Measurements from ENCODE around the gene SF3B2.
"Not testable (repeated sequence)": the region's sequence is repeated elsewhere in the genome, so short reads cannot be mapped to it uniquely, and the experiment has no call there.

The SF3B2 gene

DNA sequence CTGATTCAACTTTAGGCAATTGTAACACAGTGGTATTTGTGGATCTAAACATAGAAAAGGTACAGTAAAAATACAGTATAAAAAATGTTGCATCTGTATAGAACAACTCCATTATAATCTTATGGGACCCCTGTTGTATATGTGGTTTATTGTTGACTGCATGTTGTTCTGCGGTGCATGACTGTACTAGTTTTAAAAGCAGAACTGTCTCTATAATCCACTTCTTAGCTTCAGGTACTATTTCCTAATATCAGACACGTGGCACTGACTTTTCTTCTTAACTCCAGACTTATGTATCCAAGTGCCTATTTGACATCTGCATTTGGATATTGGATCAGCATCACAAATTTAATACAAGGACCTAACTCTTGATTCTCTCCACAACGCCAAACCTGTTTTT, 59.0 kb downstream of the SF3B2 start:
- no peak for DNase-seq (ENCODE audit: low spot score)

DNA sequence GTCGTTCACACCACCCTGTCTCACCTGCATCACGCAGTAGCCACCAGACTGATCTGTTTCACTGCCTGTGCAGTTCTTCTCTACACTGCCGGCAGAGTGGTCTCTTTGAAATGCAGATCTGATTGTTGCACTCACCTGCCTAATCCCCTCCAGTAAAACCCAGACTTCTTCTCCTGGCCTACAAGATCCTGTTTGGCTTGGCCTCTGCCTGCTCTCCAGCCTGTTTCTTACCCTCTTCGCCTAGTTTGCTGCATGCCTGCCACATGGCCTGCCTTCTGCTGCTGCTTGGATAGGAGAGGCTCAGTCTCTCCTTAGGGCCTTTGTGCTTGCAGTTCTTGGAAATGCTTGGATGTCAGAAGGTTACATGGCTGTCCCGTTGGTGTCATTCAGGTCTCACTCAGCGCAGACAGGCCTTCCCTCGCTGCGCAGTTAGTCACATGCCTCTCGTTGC, 59.9 kb downstream of the SF3B2 start:
- DNase-seq (ENCODE audit: low spot score), result no peak

DNA sequence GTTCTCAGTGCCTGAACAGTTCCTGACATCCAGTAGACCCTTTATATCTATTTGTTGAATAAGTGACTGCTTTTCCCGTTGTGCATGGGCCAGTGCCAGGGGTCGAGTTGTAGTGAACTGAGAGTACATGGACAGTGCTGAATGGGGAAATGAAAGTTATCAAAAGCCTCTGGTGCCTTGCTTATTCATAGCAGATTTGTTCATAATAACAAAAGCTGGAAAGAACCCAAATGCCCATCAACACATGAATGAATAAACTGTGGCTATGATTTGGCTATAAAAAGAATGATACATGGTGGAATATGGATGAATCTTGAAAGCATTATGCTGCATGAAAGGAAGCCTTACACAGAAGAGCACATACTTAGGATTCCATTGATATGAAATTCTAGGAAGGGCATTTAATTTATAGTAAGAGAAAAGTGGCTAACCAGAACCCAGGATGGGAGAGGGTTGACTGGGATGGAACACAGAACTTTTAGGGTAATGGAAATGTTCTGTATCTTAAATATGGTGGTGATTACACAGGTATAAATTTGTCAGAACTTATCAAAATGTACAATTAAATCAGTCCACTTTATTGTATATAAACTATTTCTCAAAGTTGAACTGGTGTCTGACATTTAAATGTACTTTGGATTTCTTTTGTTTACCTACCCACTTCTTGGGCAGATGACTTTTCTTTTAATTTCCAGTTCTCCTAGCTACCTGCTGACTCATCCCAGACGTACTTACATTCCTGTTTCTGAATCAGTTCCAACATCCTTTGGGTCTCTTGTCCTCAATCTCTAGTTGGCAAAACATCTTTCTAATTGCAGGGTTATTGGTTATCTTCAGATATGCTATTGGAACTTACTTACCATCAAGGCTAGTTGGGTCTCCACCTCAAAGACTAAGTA, 60.7 kb downstream of the SF3B2 start:
- DNase-seq (ENCODE audit: low spot score), result no peak

DNA sequence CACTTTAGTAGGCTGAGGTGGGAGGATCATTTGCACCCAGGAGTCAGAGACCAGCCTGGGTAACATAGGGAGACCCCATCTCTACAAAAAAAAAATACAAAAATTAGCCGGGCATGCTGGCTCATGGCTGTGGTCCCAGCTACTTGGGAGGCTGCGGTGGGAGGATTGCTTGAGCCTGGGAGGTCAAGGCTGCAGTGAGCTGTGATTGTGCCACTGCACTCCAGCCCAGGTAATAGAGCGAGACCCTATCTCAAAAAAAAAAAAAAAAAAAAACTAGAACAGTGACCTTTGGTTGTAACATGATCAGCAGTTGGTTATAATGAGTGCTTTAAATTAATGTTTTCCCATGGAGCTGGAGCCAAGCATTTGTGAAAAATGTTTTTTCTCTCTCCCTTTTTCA, 62.8 kb downstream of the SF3B2 start:
- DNase-seq (ENCODE audit: low spot score), result not testable (repeated sequence)

DNA sequence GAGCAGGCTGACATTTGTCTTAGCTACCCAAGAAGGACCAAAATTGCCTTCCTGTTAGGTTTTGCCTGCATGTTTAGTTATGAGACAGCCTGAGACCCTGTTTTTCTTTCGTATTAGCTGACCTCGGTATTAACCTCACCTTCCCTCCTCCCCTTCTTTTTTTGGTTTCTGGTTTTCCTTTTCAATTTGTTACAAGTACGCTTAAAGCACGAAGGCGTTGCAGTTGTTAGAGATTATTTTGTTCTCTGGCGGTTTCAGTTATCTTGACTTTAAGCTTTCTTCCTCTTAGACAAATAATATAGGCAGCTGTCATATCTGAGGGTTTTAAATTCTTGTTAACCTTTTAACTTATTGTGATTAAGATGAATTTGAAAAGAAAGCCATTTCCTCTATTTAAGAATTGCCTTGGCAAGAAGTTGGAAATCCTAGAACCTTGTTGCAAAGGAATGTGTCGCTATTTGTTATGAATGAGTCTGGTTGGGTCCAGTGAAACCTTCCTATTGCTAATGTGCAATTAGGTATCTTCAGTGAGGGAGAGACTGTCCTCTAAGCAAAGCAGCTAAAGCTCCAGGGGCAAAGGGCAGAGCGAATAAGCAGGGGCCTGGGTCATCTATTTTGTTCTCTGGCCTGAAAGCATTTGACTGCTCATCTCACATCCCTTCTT, 63.6 kb downstream of the SF3B2 start:
- no peak for DNase-seq (ENCODE audit: low spot score)

DNA sequence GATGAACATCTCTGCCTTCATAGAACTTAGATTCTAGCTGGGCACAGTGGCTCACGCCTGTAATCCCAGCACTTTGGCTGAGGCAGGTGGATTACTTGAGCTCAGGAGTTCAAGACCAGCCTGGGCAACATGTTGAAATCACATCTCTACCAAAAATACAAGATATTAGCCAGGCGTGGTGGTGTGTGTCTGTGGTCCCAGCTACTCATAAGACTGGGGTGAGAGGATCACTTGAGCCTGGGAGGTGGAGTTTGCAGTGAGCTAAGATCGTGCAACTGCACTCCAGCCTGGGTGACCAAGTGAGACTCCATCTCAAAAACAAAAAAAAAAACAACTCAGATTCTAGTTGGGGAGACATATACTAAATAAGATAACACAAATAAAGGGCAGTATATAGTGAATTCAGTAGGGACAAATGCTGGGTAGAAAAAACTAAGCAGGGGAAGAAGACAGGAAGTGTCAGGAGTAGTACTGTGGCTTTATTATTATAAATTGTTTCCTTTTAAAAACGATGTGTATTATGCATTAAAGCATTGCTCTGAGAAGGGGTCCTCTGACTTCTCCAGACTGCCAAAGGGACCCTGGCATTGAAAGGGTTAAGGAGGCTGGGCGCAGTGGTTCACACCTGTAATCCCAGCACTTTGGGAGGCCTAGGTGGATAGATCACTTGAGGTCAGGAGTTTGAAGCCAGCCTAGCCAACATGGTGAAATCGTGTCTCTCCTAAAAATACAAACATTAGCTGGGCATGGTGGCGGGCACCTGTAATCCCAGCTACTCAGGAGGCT, 64.6 kb downstream of the SF3B2 start:
- no peak for DNase-seq (ENCODE audit: low spot score)

DNA sequence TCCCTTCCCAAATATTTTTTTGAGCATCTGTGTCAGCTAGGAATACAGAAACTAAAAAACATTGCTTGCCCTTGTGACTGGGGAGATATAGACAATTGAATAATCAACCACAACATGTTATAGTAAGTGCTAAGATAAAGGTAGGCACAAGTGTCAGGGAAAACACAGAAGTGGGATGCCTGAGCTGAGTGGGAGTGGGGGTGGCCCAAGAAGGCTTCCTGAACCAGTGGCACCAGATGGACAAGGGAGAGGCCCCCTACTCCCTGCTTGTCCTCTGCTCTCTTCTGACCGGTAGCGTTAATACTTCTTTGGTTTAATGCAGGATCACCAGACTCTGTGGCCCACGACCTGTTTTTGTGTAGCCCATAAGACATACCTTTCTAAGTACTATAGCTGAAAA, 66.7 kb downstream of the SF3B2 start:
- no peak for DNase-seq (ENCODE audit: low spot score)

Measured in HuH-7.5 (cell line).